Stimulated activated naive CD4-positive, alpha-beta T cell treated with Interleukin-2 at 50 U/mL for 16 hours (primary cell): ENCODE results near the gene NUP214.
"Not testable (repeated sequence)": the region's sequence is repeated elsewhere in the genome, so short reads cannot be mapped to it uniquely, and the experiment has no call there.

Source experiments
- DNase-seq: peaks from one replicate; lab custom pipeline; 2025; lab: John Stamatoyannopoulos, UW

Gene NUP214

DNA sequence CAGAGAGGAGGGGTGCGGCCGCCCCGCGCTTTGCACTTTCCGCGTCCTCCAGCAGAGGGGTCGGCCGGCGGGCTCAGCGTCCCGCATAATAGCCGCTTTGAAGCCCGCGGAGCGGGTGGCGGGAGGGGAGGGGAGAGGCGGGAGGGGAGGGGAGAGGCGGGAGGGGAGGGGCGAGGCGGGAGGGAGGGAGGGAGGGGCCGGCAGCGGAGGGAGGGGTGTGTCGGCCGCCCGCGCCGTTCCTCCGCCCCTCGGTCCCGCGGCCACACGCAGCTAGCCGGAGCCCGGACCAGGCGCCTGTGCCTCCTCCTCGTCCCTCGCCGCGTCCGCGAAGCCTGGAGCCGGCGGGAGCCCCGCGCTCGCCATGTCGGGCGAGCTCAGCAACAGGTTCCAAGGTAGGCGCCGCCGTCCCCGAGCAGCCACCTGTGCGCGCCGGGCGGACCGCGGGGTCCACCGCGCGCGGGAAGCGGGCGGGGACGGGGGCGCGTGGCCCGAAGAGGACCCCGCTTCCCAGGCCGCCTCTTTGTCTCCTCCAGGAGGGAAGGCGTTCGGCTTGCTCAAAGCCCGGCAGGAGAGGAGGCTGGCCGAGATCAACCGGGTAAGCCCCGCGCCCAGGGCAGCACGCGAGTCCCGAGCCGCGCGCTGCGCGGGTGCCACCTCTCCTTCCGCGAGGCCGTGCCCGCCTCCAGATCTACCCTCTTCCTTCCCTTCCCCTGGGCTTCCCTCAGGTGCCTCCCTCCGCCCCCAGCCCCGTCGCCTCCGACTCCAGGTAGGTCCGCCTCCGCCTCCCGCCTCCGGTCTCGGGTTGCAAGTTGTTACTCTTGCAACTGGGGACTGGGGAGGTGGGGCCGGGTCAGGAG is 28.9 kb upstream of the NUP214 start, which contains the start of gene AIF1L:
Gene AIF1L (plus strand): TSS at position 263 of the 857 bp plus-strand sequence. CDS start 99 bp downstream, at position 362.
- no peak for DNase-seq

DNA sequence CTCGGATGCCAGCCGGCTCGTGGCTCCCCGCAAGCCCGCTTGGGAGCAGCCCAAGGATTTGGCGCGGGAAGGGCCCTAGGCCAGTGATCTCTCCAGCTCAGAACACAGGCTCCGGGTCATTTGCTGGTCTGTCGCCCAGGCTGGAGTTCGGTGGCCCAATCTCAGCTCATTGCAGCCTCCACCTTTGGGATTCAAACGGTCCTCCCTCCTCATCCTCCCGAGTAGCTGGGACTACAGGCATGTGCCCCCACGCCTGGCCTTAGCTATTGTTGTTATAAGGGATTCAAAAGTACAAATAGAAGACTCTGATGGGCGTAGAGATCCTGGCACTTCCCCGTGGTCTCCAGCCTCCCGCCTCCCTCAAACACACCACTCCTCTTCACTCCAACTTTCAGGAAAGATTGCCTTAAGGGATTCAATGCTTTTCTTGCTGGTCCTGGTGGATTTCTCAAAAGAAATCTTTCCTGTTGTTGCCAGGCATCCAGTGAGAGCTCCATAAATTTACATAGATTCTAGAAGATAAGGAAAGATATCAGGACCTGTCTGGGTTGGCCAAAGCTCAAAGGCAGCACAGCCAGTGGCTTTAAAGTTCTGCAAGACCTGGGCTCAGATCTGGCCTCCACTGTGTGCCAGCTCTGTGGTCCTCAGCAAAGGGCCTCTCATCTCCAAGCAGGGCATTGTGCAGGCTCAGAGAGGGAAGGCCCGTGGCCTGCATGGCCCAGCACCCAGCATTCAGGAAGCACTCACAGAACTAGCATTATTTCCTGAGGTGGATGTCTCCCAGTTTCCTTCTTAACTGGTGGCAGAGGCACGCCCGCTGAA is 28.0 kb upstream of the NUP214 start:
- no peak for DNase-seq

DNA sequence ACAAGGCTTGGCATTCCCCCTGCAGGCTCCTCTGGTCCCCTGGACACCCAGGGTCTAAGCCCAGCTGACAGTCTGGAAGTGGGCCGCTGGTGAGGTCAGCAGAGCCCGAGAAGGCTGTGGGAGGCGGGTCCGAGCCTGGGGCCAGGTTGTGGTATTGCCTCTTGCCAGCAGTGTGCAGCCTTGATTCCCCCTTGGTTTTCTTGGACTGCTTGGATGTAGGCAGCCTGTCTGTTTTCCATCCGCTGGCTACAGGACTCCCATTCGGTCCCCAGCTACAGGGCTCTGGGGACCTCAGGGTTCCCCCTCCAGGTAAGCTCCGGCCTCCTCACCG is 27.5 kb upstream of the NUP214 start:
- DNase-seq, result no peak

DNA sequence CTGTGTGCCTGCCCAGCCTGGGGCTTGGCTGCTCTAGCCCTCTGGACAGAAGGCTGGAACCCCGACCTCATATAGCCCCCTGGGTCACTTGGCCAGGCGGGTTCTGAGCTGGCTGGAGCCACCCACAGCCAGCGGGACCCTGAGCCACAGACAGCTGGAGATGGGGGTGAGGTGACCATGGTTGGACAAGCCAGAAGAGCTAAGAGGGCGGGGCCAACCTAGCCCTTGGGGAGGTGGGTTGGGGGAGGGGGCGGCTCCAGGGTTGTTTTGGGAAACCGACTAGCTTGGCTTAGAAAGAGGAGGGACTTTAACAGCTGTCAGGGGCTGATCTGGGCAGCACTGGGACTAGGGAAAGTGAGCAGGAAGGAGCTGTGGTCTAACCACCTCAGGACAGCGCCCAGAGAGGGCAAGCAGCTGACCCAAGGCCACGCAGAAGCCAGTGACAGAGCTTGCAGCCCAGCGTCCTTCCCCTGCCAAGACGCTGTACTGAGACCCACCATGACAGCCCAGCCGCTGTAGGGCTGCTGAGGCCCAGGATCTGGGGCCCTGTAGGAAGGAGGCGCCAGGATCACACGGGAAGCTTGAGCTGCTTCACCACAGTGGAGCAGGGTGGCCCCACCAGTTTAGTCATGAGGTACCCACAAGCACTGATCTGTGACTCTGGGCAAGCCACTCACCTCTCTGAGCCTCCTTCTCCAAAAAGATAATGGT is 26.8 kb upstream of the NUP214 start:
- no peak for DNase-seq

DNA sequence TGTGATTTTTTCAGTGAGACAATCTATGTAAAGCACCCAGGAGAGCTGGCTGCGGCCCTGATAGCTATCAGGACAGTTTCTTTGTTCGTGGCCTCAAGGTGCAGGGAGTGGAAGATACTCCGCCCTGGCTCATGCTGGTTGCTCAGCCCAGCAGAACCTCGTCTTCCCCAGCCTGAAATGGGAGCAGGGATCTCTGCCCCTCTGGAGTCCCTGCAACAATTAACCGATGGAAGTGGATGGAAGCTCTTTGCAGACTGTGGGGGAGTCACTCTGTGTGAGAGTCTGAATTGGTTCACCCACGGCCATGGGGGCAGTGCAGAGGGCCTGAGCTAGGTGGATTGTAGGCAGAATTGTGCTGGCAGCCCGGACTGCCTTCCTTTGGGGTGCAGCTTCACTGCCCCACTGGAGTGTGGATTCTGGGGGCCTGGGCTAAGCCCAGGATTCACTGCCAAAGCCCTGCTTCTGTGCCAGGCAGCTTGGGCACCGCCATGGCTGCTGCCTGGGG is 26.2 kb upstream of the NUP214 start:
- no peak for DNase-seq

- not testable (repeated sequence) for DNase-seq
Observed at GRCh38 chr9:131099845-131100244, 25.5 kb upstream of the NUP214 start.

GRCh38 chr9:131100445-131100844 is 24.9 kb upstream of the NUP214 start:
- DNase-seq, result no peak

- no peak for DNase-seq
Observed at GRCh38 chr9:131101207-131101964, 24.0 kb upstream of the NUP214 start.

GRCh38 chr9:131103024-131103423 is 22.4 kb upstream of the NUP214 start:
- DNase-seq, result no peak

DNA sequence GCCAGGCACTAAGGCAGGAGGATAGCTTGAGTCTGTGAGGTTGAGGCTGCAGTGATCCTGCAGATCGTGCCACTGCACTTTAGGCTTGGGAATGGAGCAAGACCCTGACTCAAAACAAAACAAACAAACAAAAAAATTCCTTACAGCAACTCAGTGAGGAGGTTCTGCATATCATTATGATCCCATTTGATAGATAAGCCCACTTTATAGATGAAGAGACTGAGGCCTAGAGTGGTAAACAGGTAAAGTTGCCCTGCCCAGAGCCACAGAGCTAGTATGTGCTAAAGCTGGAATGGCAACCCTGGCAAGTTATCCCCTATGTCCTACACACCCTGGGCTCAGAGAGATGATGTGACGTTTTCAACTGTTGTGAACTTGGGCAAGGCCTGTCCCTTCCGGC is 21.9 kb upstream of the NUP214 start:
- no peak for DNase-seq

DNA sequence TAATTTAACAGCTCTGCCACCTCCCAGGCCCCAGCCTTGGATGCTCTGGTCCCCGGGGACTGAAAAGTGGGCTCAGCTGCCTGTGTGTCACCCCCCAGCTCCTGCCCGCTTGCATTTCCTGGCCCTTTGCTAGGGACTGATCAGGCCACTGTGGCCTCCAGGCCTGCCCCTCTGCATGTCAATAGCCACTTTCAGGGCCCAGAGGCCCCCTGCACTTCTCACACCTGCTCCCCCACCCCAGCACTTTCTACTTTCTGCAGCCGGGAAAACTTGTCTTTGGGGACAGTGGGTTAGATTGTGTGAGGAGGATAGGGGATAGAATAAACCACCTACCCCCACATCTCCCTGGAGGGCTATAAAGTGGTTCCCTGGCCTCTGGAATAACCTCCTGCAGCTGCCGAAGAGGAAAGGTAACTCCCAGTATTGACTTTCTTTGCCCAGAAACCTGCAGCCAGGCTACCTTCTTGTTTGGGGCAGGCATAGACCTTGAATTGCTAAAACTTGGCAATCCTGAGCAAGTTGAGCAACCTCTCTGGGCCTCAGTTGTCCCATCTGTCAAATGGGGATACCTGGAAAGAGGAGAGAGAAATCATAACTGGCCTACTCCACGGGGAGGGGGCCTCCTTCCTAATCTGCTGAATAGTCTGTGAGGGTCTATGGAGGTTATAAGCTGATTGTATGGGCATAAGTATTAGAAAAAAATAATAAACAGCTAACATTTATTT is 21.2 kb upstream of the NUP214 start:
- DNase-seq, result no peak

DNA sequence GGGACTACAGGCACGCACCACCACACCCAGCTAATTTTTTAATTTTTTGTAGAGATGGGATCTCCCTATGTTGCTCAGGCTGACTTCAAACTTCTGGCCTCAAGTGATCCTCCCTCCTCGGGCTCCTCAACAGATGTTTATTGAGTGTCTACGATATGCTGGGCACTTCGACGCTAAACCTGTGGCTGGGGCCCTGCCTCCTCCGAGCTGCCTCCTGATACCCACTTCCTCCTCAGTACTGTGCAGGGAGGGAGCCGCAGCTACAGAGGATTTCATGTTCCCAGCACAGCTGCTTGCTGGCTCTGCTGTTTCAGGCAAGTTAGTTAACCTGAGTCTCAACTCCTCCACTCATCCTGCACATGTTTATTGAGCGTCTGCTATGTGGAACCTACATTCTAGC is 19.4 kb upstream of the NUP214 start:
- DNase-seq, result no peak

DNA sequence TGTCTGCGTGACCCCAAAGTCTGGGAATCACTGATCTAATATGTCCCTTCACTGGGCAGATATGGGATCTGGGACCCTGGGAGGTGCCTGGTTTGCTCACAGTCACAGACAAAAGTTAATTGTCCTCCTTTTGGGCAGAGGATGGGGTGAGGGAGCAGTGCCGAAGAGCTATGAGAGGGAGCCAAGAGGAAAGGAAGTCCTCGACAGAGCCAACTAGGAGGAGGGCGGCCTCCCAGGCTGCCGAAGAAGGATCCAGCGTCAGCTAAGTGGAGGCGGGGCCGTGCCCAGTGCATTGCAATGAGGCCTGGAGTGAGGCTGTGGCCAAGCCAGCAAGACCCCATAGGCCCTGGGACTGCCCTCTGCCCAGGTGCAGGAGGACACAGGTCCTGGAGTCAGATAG is 17.6 kb upstream of the NUP214 start:
- no peak for DNase-seq

DNA sequence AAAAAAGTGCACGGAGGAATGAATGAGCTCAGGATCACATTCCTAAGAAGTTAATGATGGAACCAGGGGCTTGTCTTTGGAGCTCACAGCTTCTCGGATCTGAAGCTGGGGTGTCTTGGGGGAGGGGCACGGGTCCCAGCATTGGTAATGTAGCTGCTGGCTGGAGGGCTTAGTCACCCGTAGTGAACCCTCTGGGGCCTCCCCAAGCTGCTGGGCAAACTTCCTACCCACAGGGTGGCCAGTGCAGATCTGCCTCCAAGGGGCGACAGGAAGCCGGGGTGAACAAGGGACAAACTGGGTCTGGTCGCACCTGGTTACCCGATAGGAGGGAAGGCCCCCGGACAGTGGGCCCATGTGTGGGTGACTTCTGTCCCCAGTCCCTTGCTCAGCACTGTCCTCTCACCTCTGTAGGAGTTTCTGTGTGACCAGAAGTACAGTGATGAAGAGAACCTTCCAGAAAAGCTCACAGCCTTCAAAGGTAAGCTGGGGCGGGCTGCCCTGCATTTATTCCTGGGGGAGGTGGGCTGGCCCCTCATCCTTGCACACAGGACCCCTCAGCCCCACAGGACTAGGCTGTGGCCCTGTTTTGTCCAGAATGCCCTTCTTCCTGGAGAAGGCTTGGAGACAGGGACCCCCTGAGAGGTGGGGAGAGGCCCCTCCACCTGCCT is 14.1 kb upstream of the NUP214 start:
- DNase-seq, result no peak

- DNase-seq, result no peak
Observed at GRCh38 chr9:131111854-131112311, 13.5 kb upstream of the NUP214 start.

DNA sequence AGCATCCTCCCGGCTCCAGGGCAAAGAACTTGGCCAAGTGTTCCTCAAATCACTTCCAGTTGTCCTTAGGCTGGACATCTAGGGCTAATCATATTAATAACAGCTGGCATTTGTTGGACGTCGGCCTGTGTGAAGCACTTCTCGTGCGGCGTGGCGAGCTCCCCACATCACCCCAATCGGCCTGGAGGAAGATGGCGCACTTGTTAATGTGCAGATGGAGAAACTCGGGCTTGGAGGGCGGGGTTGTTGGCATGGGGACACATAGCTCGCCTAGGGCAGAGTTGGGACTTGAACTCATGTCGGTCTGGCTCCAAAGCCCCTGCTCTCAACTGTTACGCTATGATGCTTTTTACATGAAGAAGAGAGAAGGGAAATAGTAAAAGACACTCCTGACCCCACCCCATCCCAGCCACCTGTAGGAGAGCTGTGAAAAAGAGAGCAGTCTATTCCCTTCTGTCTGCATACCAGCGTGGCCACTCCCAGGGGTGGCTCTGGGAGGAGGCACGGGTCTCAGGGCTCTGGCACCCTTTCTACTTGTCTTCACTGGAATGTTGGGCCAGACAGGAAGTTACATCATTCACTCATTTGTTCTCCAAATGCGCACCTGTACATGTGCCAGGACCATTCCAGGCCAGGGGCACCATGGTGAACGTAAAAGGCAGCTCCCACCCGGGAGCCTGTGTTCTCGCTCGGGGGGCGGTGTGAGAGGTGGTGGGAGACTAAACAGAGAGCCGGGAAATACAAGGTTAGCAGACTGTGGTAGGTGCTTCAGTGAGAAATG is 12.8 kb upstream of the NUP214 start:
- DNase-seq, result no peak

DNA sequence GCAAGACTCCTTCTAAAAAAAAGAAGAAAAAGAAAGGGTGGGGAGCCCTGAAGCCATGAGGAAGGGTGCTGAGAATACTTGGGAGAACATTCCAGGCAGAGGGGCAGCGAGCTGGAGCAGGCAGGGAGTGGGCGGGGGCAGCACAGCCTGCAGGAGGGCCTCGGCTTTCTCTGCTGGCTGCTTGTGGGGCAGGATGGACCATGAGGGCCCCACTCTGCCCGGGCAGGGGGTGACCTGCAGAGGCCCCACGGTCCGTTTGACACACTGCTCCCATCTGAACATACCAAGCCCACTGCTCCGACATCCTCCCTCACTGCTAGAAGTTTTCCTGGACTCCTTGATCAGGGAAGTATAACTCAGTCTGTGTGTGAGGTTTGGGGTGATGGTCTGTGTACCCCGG is 11.7 kb upstream of the NUP214 start:
- DNase-seq, result no peak

DNA sequence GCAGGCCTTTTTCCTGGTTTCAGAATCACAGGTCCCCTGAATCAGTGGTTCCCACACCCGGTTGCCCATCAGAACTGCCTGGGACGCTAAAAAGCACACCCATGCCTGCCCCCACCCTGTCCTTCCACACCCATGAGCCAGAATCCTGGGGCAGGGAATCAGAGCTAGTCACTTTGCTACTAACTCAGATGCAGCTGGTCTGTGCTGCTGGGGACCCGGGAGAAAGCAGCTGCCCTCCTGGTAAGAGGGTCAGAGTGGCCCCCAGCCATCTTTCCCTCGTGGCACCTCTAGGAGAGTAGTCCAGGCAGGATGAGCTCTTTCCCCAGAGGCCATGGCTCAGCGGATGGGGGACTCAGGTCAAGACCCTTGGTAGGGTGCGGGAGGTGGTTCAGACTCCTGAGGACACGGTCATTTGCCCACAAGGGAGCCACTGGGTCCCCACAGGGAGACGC is 11.3 kb upstream of the NUP214 start:
- DNase-seq, result no peak

GRCh38 chr9:131115360-131115742 is 10.0 kb upstream of the NUP214 start:
- not testable (repeated sequence) for DNase-seq
